ENCODE measurements around the gene CLASRP.

DNA sequence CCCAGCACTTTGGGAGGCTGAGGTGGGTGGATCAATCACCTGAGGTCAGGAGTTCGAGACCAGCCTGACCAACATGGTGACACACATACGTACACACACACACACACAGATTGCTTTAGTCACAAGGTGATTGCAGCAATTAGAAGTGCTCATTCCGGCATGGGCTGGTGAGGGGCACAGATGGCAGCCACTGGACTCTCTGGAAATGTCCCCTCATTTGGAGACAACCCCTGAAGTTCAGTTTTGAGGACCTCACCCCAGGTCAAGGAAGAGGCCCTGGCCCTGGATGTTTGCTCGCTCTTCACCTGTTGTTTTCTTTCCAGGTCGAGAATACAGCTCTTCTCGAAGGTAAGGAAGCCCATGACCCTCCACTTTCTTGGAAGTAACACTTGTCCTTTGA, 31.4 kb downstream of the CLASRP start:
- TF ChIP-seq, protein P1, sequence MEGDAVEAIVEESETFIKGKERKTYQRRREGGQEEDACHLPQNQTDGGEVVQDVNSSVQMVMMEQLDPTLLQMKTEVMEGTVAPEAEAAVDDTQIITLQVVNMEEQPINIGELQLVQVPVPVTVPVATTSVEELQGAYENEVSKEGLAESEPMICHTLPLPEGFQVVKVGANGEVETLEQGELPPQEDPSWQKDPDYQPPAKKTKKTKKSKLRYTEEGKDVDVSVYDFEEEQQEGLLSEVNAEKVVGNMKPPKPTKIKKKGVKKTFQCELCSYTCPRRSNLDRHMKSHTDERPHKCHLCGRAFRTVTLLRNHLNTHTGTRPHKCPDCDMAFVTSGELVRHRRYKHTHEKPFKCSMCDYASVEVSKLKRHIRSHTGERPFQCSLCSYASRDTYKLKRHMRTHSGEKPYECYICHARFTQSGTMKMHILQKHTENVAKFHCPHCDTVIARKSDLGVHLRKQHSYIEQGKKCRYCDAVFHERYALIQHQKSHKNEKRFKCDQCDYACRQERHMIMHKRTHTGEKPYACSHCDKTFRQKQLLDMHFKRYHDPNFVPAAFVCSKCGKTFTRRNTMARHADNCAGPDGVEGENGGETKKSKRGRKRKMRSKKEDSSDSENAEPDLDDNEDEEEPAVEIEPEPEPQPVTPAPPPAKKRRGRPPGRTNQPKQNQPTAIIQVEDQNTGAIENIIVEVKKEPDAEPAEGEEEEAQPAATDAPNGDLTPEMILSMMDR (IDR thresholded peaks at IDR 0.05; ENCODE audit: low read depth, low read length, poor library complexity, severe bottlenecking), result no peak
- TF ChIP-seq EZH2phosphoT487 (IDR thresholded peaks at IDR 0.05; ENCODE audit: borderline replicate concordance, low read length), result no peak
